ACHN (cell line): ENCODE measurements around the gene ACOX2.

Source experiments
- DNase-seq: peaks from one replicate; pipeline ENCODE4 v3.0.0-alpha.2; 2015
- in situ Hi-C: cut with HindIII; loops from 2 replicates; pipeline ENCODE4 v1.10.0; 2017; ENCODE audit warnings: low sequenced_read_pairs, low pct_ligation_motif_present, low pct_unique_long_range_greater_than_20kb

Gene ACOX2

DNA sequence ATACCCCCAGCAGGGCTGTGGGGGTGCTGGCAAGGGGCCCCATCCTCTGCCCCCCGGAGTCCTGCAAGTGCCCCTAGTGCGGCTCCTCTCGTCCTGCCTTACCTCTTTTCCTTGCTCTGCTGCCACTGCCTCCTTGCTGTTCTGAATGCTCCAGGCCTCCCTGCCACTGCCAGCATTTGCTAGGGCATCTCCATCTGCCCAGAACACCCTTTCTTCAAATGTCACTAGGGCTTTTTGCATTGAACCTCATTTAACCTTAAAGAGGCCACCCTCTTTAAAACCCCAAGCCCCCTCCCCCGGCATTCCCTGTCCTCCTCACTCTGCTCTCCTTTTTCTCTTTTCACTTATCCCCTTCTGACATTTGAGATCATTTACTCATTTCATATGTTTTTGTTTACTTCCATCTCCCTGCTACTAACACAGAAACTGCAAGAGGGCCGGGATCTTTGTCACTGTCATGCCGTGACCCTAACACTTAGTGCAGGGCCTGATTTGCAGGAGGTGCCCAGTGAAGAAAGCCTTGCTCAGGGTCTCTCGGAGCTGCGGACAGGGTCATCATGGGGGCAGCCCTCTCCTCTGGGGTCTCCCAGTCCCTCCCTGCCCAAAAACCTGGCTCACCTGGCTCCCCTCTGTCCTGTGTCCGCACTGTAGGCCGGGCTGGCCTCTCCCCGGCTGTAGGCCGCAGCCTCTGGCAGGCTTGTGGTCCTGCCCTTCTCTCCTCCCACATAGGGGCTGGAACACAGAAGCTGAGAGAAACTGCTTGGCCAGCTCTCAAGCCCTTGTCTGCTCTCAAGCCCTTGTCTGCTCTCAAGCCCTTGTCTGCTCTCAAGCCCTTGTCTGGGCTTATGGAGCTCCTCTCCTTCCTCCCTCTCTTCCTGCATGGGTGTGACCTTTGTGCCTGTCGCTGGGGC, at the start of gene ACOX2:
ACOX2 (minus strand) TSS at position 690 of the 911 bp plus-strand sequence. CDS start 2,084 bp downstream, outside the sequence.
- in situ Hi-C loops: no loop called here
- DNase-seq: no peak

DNA sequence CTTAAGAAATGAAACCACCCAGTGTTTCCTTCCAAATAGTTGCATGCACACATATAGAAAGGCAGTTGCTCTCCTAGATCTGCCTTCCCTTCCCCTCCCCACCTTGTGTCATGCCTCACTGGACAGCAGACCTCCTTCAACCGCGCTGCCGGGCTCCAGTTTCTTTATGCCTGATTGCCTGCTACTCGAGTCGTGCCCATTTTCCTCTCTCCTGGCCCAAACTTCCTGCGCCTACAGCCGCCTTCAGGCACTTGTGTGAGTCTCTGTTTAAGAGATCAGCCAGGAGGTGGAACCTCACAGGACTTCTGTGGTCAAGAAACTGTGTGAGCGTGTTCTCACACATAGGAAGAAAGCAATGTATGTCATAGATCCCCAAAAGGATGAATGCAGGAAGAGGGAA, 49.0 kb upstream of the ACOX2 start:
- in situ Hi-C loops: no loop called here
- peak; percentile 62 for DNase-seq

GRCh38 chr3:58585005-58585786, 48.2 kb upstream of the ACOX2 start:
- DNase-seq: peak; percentile 74
- in situ Hi-C loops: no loop called here

DNA sequence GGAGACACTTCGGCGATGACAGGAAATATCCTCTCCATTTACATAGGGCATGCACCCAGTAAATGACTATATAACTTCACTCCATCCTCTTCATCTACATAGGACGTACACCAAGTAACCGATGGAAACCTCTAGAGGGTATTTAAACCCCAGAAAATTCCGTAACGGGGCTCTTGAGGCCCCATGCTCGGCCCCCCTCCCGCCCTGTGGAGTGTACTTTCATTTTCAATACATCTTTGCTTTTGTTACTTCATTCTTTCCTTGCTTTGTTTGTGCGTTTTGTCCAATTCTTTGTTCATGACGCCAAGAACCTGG, 47.7 kb upstream of the ACOX2 start:
- in situ Hi-C loops: no loop called here
- DNase-seq: no peak

DNA sequence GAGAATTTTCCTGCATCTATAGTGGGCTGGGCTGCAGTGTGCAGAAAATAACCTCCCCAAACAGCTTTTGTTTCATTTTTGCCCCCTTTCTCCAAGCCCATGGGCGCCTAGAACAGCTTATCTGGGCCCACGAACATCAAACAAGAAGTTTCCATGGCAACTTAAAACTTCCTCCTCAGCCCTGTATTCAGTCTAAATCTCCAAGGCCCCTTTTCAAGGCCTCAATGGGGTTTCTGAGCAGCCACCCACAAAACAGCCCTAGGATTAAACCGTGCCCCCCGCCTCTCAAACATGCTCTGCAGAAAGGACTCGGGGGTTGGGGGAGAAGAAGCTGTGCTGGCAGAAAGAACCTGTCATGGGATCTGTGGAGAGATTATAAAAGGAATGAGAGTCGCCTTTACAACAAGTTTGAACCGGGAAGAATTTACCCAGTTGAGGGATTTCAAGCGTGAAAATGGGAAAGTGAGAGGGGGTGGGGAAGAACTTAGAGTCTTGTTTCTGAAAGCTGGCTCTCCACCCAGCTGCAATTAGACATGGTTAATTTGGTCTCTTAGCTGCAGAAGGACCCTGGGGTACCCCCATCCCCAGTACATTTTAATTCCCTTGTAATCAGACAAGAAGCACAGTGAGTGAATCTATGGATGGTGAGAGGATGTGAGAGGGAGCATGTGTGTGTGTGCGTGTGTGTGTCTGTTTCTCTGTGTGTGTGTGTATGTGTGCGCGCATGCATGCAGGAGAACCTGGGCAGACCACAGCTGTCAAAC, 44.5 kb upstream of the ACOX2 start:
- no peak for DNase-seq
- in situ Hi-C loops: no loop called here

DNA sequence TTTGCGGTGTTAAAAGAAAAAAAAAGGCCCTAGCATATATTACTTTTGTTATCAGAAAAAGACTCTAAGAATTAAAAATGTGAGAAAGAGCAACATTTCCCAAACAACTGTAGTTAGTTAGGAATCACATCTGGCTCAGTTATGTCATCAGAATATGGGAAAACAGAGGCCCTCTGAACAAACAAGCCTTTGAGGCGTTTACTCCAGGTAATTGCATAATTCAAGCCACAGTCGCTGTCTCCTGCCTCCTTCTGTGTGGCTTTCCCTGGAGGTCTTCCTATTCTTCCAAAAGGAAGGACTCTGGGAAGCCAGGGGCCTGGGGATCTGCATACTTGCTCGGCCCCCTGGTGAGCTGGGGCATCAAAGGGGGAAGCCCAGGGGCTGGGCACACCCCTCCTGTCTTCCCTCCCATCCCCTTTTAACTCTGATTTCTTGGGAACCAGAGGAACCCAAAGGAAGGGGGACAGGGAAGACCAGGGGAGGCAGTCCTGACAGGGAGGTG, 43.9 kb upstream of the ACOX2 start:
- in situ Hi-C loops: no loop called here

DNA sequence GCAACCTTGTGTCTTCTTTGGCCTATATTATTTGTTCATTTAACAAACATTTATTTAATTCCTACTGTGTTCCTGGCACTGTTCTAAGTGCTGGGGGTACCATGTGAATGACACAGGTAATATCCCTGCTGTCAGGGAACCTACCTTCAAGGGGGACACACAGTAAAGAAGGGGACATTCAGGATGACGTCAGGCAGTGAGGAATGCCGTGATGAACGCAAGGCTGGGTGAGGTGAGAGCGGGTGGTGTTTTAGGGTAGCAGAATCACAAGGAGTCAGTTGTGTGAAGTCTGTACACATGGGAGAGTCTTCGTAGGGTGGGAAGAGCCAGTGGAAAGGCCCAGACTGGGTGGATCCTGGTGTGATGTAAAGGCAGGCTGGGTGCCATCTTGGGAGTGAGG, 41.9 kb upstream of the ACOX2 start:
- in situ Hi-C loops: no loop called here
- no peak for DNase-seq

More for the DNA sequence above, 43.9 kb upstream of the ACOX2 start:
- no peak for DNase-seq

GRCh38 chr3:58577269-58577821, 40.4 kb upstream of the ACOX2 start, which contains the start of gene FAM107A:
Gene FAM107A (minus strand): TSS chr3:58577391. CDS start chr3:58569860, 7,531 bp downstream.
- in situ Hi-C loops: no loop called here
- DNase-seq: no peak

DNA sequence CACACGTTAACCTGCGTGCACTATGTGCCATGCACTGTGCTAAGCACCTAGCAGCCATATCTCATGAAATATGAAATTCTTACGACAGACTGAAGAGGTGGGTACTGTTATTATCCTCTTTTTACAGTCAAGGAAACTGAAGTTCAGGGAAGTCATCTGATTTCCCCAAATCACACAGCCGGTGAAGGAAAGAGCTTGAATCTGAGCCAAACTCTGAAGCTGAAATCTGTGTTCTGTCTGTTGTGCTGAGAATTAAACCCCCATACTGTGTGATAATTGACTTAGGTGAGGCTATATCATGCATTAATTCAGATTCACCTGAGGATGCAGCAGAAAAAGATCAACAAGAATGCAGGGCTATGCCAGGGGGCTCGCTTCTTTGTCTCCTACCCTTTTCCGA, 39.7 kb upstream of the ACOX2 start:
- in situ Hi-C loops: no loop called here

DNA sequence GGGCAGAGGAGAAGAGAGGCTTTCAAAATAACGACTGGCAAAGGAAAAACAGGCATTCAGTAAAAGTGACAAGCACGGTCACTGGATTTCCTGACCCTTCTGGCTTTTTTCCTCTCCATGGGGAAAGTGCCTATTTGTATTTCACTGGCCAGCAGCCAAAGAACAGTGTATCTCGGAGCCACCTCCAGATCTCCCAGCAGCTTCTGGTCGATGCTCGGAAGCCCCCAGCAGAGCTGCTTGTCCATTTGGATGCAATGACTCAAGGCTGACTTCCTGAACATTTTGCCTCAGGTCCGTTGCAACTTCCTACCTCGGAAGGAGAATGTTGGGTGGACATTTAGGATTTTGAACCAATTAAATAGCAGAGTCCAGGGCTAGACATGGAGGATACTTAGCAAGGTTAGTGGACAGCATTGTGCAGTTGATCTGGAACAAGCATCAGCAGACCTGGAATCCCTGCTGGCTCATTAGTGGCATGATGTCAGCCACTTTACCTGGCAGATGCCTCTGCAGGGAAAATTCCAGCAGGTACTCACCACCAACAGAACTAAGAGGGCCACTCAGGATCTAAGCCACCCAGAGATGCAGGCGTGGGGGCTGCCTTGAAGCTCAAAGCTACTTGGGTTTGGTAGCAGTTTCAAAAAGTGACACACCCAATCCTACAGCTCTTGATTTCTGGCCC, 39.1 kb upstream of the ACOX2 start:
- DNase-seq: no peak
- in situ Hi-C loops: no loop called here

More for the DNA sequence above, 39.7 kb upstream of the ACOX2 start:
- DNase-seq: no peak

GRCh38 chr3:58574682-58575081, 37.7 kb upstream of the ACOX2 start:
- in situ Hi-C loops: no loop called here
- no peak for DNase-seq

DNA sequence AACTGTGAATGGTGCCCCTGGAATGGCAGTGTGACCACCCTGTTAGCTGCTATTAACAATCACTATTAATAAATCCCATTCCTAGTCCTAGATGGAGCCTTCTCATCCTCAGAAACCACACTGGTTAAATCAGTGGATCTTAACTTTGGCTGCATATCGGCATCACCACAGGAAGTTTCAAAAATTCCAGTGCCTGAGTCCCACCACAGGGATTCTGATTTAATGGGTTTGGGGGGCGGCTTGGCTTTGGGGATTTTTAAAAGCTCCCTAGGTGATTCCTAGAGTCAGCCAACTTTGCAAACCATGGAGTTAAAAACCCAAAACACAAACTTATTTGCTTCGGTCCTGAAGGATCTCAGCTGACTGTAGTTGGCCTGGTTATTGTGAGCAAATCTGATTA, 37.1 kb upstream of the ACOX2 start:
- in situ Hi-C loops: no loop called here
- DNase-seq: no peak

- in situ Hi-C loops: no loop called here
- no peak for DNase-seq
Measured at GRCh38 chr3:58573640-58574039, 36.6 kb upstream of the ACOX2 start.

DNA sequence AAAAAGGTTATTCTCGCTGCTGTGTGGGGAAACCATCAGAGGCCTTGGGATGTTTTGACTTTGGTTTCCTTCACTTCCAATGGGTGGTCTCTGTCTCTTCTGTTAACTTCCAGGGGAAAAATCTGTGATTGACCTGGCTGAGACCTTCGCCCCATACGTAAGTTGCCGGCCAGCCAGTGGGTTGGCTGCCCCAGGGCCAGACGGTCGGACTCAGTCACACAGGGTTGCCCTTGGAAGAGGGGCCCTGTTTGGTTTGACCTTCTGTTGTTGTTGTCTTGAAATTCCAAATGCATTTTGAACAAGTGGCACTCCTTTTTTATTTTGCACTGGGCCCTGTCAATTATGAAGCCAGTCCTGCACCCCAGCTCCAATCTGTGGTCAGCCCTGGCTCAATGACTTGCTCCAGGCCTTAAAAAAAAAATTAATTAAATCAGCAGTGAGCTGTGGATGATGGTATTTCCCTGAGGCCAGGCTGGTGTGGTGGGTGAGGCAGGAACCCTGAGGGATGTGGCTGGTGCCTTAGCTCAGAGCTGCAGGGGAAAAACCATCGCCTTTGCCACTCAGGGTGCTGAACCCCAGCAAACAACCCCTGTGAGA, 35.7 kb upstream of the ACOX2 start:
- no peak for DNase-seq
- in situ Hi-C loops: no loop called here

GRCh38 chr3:58572013-58572633, 35.1 kb upstream of the ACOX2 start:
- in situ Hi-C loops: no loop called here
- DNase-seq: no peak

DNA sequence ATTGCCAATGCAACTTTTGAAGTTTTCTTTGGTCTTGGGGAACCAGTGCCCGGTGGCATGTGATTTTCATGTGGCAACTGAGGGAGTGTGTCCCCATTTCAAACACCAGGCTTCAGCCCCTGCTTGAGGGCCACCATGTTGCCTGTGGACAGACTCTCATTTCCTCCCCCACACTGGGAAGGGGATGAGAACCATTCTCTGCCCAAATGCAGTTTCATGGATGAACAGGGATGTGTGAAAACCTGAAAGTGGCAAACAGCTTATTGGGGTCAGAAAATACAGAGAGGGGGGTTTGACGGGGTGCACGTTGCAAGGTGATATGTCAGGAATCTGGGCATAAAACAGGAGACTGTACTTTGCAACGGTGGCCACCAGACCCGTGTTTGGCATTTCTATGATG, 33.9 kb upstream of the ACOX2 start:
- DNase-seq: no peak
- in situ Hi-C loops: no loop called here

GRCh38 chr3:58569287-58570001, 32.5 kb upstream of the ACOX2 start:
- no peak for DNase-seq
- in situ Hi-C loops: no loop called here
